Activated CD4-positive, CD25-positive, alpha-beta regulatory T cell (primary cell): ENCODE results near the gene MATCAP1.

Experiments
- DNase-seq, 4 experiments: peaks; one replicate each; lab custom pipeline; 2025; lab: John Stamatoyannopoulos, UW

MATCAP1 gene

DNA sequence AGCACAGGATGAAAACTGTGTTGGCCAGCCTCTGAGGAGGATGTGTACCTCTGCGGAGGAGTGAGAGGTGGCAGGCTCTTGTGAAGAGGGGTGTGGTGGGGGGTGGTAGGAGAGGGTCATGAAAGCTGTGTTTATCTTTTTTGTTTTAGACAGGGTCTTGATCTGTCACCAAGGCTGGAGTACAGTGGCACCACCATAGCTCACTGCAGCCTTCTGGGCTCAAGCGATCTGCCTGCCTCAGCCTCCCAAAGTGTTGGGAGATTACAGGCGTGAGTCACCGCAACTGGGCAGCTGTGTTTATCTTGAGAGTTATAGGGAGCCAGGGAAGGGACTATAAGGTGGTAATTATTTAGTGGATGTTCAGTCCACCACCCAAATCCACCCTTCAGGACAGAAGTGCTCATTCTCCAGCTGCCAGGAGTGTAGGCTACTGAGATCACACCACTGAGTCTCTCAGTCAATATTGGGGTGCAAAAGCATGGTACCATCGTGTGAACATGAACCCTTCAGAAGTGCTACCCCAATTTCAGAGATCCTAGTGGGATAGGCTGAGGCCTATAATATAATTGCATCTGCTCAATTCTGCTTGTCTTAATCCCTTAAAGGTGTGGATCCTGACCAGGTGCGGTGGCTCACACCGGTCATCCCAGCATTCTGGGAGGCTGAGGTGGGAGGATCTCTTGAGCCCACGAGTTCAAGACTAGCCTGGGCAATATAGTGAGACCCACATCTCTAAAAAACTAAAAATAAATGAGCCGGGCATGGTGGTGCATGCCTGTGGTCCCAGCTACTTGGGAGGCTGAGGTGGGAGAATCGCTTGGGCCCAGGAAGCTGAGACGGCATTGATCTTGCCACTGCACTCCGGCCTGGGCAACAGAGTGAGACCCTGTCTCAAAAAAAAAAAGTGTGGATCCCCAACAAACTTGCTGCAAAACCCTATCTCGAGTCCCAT, 7.0 kb upstream of the MATCAP1 start:
- DNase-seq, result no peak

- no peak for DNase-seq
Measured at GRCh38 chr16:67190041-67190440, 6.3 kb upstream of the MATCAP1 start, which contains the start of gene EXOC3L1. Gene EXOC3L1 (minus strand): TSS chr16:67190136. CDS start chr16:67189676, 460 bp downstream.

- DNase-seq, result no peak
Measured at GRCh38 chr16:67188798-67189197, 5.0 kb upstream of the MATCAP1 start.

DNA sequence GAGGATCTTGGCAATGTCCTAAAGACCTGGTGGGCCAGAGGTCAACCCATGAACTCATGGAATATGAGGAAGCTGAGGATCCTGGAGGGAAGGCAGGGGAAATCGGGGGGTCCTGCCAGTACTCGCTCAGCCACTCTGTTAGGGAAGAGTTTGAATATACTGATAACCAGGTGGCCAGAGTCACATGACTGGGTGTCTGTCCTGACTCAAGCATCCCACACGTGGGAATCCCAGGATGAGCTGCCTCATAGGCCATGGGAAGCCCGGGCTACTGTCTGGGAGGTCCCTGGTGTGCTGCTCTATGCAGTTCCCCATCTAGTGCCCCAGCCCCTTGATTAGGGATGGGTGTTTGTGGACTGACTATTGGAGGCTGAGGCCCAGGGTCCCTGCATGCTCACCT, 4.6 kb upstream of the MATCAP1 start:
- DNase-seq, result no peak

DNA sequence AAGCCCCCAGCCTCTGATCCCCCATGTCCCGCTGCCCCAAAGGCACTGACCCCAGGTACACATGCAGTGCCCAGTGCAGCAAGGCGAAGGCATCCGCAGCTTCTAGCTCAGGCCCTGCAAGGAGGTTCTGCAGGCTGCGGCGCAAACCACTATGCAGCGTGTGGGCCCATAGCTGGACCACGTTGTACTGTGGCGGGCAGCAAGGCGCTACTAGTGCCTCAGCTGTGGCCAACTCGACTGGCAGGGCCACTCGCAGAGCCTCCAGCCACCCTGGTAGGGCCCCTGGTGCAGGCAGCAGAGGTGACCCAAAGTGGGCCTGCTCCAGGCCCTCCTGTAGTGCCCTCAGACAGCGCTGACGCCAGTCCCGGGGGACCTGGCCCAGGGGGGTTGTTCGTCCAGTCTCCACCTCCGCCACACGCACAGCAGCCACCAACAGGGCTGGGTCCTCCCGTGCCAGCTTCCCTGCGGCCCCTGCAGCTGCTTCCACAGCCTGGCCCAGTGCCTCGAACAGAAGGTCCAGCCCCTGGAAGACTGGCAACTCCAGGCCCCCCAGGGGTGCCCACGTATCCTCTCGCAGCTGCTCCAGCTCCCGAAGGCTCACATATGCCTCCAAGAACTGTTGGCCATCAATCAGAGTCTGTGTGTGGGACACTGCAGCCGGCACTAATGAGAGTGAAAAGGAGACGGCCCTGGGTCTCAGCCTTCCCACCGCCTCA, 3.6 kb upstream of the MATCAP1 start:
- no peak for DNase-seq

GRCh38 chr16:67186550-67186950, 2.8 kb upstream of the MATCAP1 start:
- no peak for DNase-seq

DNA sequence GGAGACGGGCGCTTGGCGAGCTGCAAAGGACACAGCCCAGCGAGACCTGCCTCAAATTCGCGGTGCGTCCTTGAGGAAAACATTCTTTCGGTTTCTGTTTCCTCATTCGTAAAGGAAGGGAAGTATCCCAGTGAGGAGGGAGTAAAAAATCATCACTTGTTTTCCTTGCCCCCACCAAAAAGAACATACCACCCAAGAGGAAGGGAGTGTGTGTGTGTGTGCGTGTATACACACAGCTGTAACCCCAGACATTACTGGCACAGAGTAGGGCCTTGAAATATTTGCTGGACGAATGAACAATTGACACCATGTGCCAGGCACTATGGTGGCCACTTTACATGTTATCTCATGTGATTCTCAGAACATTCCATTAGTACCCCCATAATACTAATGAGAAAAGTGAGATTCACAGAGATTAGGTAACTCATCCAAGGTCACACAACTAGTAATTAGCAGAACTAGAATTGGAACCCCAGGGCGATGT, 1.9 kb upstream of the MATCAP1 start:
- DNase-seq, result no peak

- DNase-seq, result peak; percentile 61 to 81 (median 74)
Measured at GRCh38 chr16:67184995-67185650, 1.4 kb upstream of the MATCAP1 start.

DNA sequence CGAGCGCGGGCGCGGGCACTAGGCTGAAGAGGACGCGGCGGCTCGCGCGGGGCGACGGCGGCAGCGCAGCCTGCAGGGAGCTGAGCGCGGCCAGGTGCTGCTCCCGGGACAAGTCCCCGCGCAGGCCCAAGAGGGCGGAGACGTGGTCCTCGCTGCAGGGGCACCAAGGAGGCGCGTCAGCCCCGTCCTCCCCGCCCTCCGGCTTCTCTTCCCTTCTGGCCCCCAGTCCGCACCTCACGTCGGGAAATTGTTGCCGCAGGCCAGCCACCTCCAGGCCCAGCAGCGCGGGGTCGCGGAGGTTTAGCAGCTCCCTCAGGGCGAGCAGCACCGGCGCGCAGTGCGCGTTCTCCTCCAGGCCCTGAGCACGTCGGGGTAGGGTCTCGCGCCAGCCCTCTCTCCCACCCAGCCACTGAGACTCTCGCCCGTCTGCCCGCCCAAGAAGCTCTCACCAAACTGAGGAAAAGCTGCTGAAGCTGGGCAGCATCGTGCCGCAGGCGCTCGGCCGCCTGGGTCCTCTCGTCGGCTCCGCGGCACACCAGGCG, 761 bp upstream of the MATCAP1 start:
- no peak for DNase-seq

GRCh38 chr16:67183284-67183626, 508 bp downstream of the MATCAP1 start:
- no peak for DNase-seq

GRCh38 chr16:67182288-67182687, 1.5 kb downstream of the MATCAP1 start:
- no peak for DNase-seq

GRCh38 chr16:67181346-67181745, 2.4 kb downstream of the MATCAP1 start:
- no peak for DNase-seq

- DNase-seq, result no peak
Measured at GRCh38 chr16:67180166-67180565, 3.6 kb downstream of the MATCAP1 start.

GRCh38 chr16:67179421-67180080, 4.2 kb downstream of the MATCAP1 start:
- no peak for DNase-seq

- DNase-seq, result no peak
Measured at GRCh38 chr16:67177743-67178699, 5.7 kb downstream of the MATCAP1 start.

GRCh38 chr16:67176662-67177061, 7.1 kb downstream of the MATCAP1 start:
- DNase-seq, result no peak

- DNase-seq, result no peak
Measured at GRCh38 chr16:67174706-67175231, 9.0 kb downstream of the MATCAP1 start.

DNA sequence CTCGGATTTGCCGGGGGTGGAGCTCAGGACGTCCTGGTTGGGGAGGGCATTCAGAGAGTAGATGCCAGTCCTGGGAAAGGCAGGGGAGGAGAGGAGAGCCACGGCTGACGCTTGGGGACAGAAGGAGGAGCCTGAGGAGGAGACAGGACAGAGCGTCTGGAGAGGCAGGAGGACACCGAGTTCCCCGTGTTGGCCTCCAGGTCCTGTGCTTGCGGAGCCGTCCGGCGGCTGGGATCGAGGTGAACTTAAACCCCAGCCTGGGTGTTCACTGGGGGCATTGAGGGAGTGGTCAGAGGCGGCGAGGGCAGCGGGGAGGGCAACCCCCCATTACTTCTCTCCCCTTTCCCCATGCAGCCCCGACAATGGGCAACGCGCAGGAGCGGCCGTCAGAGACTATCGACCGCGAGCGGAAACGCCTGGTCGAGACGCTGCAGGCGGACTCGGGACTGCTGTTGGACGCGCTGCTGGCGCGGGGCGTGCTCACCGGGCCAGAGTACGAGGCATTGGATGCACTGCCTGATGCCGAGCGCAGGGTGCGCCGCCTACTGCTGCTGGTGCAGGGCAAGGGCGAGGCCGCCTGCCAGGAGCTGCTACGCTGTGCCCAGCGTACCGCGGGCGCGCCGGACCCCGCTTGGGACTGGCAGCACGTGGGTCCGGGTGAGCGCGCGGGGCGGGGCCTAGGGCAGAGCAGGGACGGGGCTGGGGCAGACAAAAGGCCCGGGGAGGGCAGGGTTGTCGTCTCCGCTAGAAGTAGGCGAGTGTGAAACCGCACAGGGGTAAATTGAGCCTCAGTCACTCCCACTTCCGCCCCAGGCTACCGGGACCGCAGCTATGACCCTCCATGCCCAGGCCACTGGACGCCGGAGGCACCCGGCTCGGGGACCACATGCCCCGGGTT, 9.7 kb downstream of the MATCAP1 start:
- DNase-seq, result peak; percentile 24 to 41 (median 37)

DNA sequence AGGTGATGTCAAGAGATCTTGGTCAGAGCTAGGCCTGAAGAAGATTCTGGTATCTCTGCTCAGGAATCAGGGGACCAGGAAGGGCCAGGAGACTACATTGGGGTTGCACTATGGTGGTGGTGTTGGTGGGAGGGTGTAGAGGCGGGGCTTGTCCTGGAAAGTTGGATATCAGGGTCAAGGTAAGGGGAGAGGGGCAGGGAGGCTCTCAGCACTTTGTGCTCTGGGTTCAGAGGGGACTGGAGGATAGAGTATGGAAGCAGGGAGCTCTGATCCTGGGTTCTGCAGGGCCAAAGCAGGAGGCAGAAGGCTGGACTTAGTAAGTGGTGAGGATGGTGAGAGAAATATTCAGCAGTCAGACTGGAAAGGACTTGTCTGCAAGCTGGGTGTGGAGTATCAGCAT, 10.4 kb downstream of the MATCAP1 start:
- DNase-seq, result no peak
